Nephron progenitor cell (in vitro differentiated cells): ENCODE results near the gene CNRIP1.

ENCODE experiments used
- DNase-seq: peaks from one replicate; pipeline ENCODE4 v3.0.0; 2021
- H3K27ac Mint-ChIP-seq: 2 replicates; pipeline ENCODE4 v1.8.0; 2021; ENCODE audit warnings: mild to moderate bottlenecking, moderate library complexity, mixed read lengths
- H3K27me3 Mint-ChIP-seq: 2 replicates; pipeline ENCODE4 v1.8.0; 2021; ENCODE audit warnings: mild to moderate bottlenecking, low read depth, mixed read lengths; ENCODE audit not compliant: poor library complexity
- H3K36me3 Mint-ChIP-seq: 2 replicates; pipeline ENCODE4 v1.8.0; 2021; ENCODE audit warnings: low read depth, mixed read lengths
- H3K4me1 Mint-ChIP-seq: 2 replicates; pipeline ENCODE4 v1.8.0; 2021; ENCODE audit warnings: mixed read lengths
- H3K4me3 Mint-ChIP-seq: 2 replicates; pipeline ENCODE4 v1.8.0; 2021; ENCODE audit warnings: mild to moderate bottlenecking, moderate library complexity, mixed read lengths
- H3K9me3 Mint-ChIP-seq: 2 replicates; pipeline ENCODE4 v1.8.0; 2021; ENCODE audit warnings: mild to moderate bottlenecking, moderate library complexity, mixed read lengths
- CTCF ChIP-seq: fragments of 200-600 bp; sonication (generic); IDR thresholded peaks from 2 replicates; pipeline ENCODE4 v1.5.0; 2021; ENCODE audit warnings: antibody characterized with exemption

The CNRIP1 gene

GRCh38 chr2:68302281-68302875 is 17.4 kb downstream of the CNRIP1 start:
- Mint-ChIP-seq H3K36me3 (no peaks in the 10 kb centered on the region), H3K27me3 (peaks cover 4% of the 10 kb centered on the region), H3K4me3 (no peak overlapping the region), H3K27ac (no peak overlapping the region), H3K9me3 (no peaks in the 10 kb centered on the region), H3K4me1 (no peaks in the 10 kb centered on the region)
- TF ChIP-seq CTCF: no peak
- no peak for DNase-seq

GRCh38 chr2:68295516-68295915 is 24.2 kb downstream of the CNRIP1 start:
- Mint-ChIP-seq H3K9me3 (no peaks in the 10 kb centered on the region), H3K36me3 (no peaks in the 10 kb centered on the region), H3K4me3 (no peak overlapping the region), H3K4me1 (no peaks in the 10 kb centered on the region), H3K27me3 (peaks cover 17% of the 10 kb centered on the region), H3K27ac (no peak overlapping the region)
- DNase-seq: no peak
- TF ChIP-seq CTCF: no peak

- Mint-ChIP-seq H3K27me3 (peaks cover 18% of the 10 kb centered on the region), H3K9me3 (no peaks in the 10 kb centered on the region), H3K36me3 (no peaks in the 10 kb centered on the region), H3K4me1 (no peaks in the 10 kb centered on the region), H3K27ac (no peak overlapping the region), H3K4me3 (no peak overlapping the region)
- DNase-seq: no peak
- TF ChIP-seq CTCF: no peak
Observed at GRCh38 chr2:68294913-68295312, 24.8 kb downstream of the CNRIP1 start.

GRCh38 chr2:68294187-68294586 is 25.6 kb downstream of the CNRIP1 start:
- Mint-ChIP-seq H3K27ac (no peak overlapping the region), H3K9me3 (no peaks in the 10 kb centered on the region), H3K36me3 (no peaks in the 10 kb centered on the region), H3K4me3 (no peak overlapping the region), H3K4me1 (no peaks in the 10 kb centered on the region), H3K27me3 (peaks cover 14% of the 10 kb centered on the region)
- DNase-seq: no peak
- no peak for TF ChIP-seq CTCF

- no peak for TF ChIP-seq CTCF
- H3K36me3 Mint-ChIP-seq: no peaks in the 10 kb centered on the region
- H3K4me1 Mint-ChIP-seq: peaks cover under 1% of the 10 kb centered on the region
- DNase-seq: no peak
- H3K9me3 Mint-ChIP-seq: no peaks in the 10 kb centered on the region
- no peak overlapping the region for H3K4me3 Mint-ChIP-seq
- no peak overlapping the region for H3K27ac Mint-ChIP-seq
- H3K27me3 Mint-ChIP-seq: peaks cover 14% of the 10 kb centered on the region
Observed at GRCh38 chr2:68293755-68294154, 26.0 kb downstream of the CNRIP1 start.

GRCh38 chr2:68293024-68293423 is 26.7 kb downstream of the CNRIP1 start:
- Mint-ChIP-seq H3K9me3 (no peaks in the 10 kb centered on the region), H3K4me3 (no peak overlapping the region), H3K36me3 (no peaks in the 10 kb centered on the region), H3K4me1 (peaks cover 7% of the 10 kb centered on the region), H3K27me3 (peaks cover 14% of the 10 kb centered on the region), H3K27ac (no peak overlapping the region)
- TF ChIP-seq CTCF: no peak
- no peak for DNase-seq
